ENCODE results near the gene NPAS2. TPM values are rescaled to one million over a fixed set of nuclear protein-coding genes. Genes with fewer than 3 reads are reported as not detected.

NPAS2 gene
- total and polyA plus RNA-seq, 2 experiments from 2014 or later = 0.55 to 0.89 TPM

GRCh38 chr2:101040072-101040471, 220.1 kb downstream of the NPAS2 start:
- Histone ChIP-seq H3K36me3 (peaks cover 4% of the 10 kb centered on the region), H3K27me3 (no peaks in the 10 kb centered on the region), H3K4me3 (no peak overlapping the region), H3K9me3 (ENCODE audit: low read depth) (no peaks in the 10 kb centered on the region), H3K27ac (no peak overlapping the region), H3K4me1 (ENCODE audit: low read depth) (peaks cover 2% of the 10 kb centered on the region)
- no peak for TF ChIP-seq CTCF (IDR thresholded peaks at IDR 0.05; ENCODE audit: low read depth, low read length)
- DNase-seq (ENCODE audit: low read depth in 1 of 2, low spot score in 1 of 2) = no peak

- Histone ChIP-seq H3K4me1 (ENCODE audit: low read depth) (peaks cover 2% of the 10 kb centered on the region), H3K36me3 (peaks cover 4% of the 10 kb centered on the region), H3K27me3 (no peaks in the 10 kb centered on the region), H3K9me3 (ENCODE audit: low read depth) (no peaks in the 10 kb centered on the region), H3K27ac (no peak overlapping the region), H3K4me3 (no peak overlapping the region)
- no peak for TF ChIP-seq CTCF (IDR thresholded peaks at IDR 0.05; ENCODE audit: low read depth, low read length)
- DNase-seq (ENCODE audit: low read depth in 1 of 2, low spot score in 1 of 2) = peak in 1 of 2 donors; percentile 70
Observed at GRCh38 chr2:101040761-101041160, 220.8 kb downstream of the NPAS2 start.

- Histone ChIP-seq H3K4me1 (ENCODE audit: low read depth) (peaks cover 2% of the 10 kb centered on the region), H3K27me3 (no peaks in the 10 kb centered on the region), H3K27ac (no peak overlapping the region), H3K4me3 (no peak overlapping the region), H3K36me3 (peaks cover 4% of the 10 kb centered on the region), H3K9me3 (ENCODE audit: low read depth) (no peaks in the 10 kb centered on the region)
- no peak for TF ChIP-seq CTCF (IDR thresholded peaks at IDR 0.05; ENCODE audit: low read depth, low read length)
- DNase-seq (ENCODE audit: low read depth in 1 of 2, low spot score in 1 of 2) = peak in 1 of 2 donors; percentile 41
Observed at GRCh38 chr2:101041413-101041812, 221.5 kb downstream of the NPAS2 start.

- H3K9me3 ChIP-seq (ENCODE audit: low read depth) = no peaks in the 10 kb centered on the region
- no peak for DNase-seq (ENCODE audit: low read depth in 1 of 2, low spot score in 1 of 2)
- peaks cover 7% of the 10 kb centered on the region for H3K36me3 ChIP-seq
- H3K27me3 ChIP-seq = no peaks in the 10 kb centered on the region
- no peak for TF ChIP-seq CTCF (IDR thresholded peaks at IDR 0.05; ENCODE audit: low read depth, low read length)
- no peak overlapping the region for H3K27ac ChIP-seq
- H3K4me3 ChIP-seq = no peak overlapping the region
- peaks cover 2% of the 10 kb centered on the region for H3K4me1 ChIP-seq (ENCODE audit: low read depth)
Observed at GRCh38 chr2:101045330-101045729, 225.4 kb downstream of the NPAS2 start.

Other genes with a start within 250 kb of the NPAS2 start
- gene RPL31, start 182.2 kb downstream of the NPAS2 start, total RNA-seq = 458 and 1,156 TPM in 2 replicates
- gene RPL31, start 182.2 kb downstream of the NPAS2 start, polyA plus RNA-seq = 1,385 and 1,508 TPM in 2 replicates

Measured in cardiac muscle cell (in vitro differentiated cells and primary cell).